GM23338 (cell line): ENCODE data around the gene GPR142. TPM values are rescaled to one million over a fixed set of nuclear protein-coding genes. Genes with fewer than 3 reads are reported as not detected.

ENCODE experiments used
- ATAC-seq: fragments of 200-7000 bp; cut with Tn5 transposase; 3 replicates; pipeline ENCODE4 v1.9.1; 2020
- DNase-seq: peaks from one replicate; pipeline ENCODE4 v3.0.0-alpha.2; 2015; ENCODE audit warnings: low spot score
- H2AFZ ChIP-seq: fragments of 200-600 bp; sonication (generic); 2 replicates; pipeline ENCODE4 v1.8.0; 2016; ENCODE audit warnings: antibody characterized with exemption, mild to moderate bottlenecking, moderate library complexity
- H3F3A ChIP-seq: fragments of 200-600 bp; sonication (generic); replicated peaks from 2 replicates; pipeline ENCODE4 v1.8.0; 2017; ENCODE audit warnings: antibody characterized with exemption, mixed run types, low read depth
- H3K27ac ChIP-seq: fragments of 200-600 bp; sonication (generic); 2 replicates; pipeline ENCODE4 v1.6.1; 2016; ENCODE audit warnings: low read depth
- H3K27me3 ChIP-seq: fragments of 200-600 bp; sonication (generic); 2 replicates; pipeline ENCODE4 v1.8.0; 2016; ENCODE audit warnings: mild to moderate bottlenecking, mixed run types, moderate library complexity; ENCODE audit not compliant: insufficient read depth
- H3K36me3 ChIP-seq: fragments of 200-600 bp; sonication (generic); 2 replicates; pipeline ENCODE4 v1.8.0; 2016; ENCODE audit warnings: mild to moderate bottlenecking; ENCODE audit not compliant: insufficient read depth
- H3K4me1 ChIP-seq: fragments of 200-600 bp; sonication (generic); 2 replicates; pipeline ENCODE4 v1.8.0; 2016; ENCODE audit warnings: mild to moderate bottlenecking, moderate library complexity; ENCODE audit not compliant: insufficient read depth
- H3K4me2 ChIP-seq: fragments of 200-600 bp; sonication (generic); 2 replicates; pipeline ENCODE4 v1.7.1; 2017; ENCODE audit warnings: mixed run types
- H3K4me3 ChIP-seq: fragments of 200-600 bp; sonication (generic); 2 replicates; pipeline ENCODE4 v1.6.1; 2016; ENCODE audit warnings: mixed run types
- H3K79me2 ChIP-seq: fragments of 200-600 bp; sonication (generic); replicated peaks from 2 replicates; pipeline ENCODE4 v1.8.0; 2017; ENCODE audit warnings: mild to moderate bottlenecking; ENCODE audit not compliant: insufficient read depth
- H3K9me2 ChIP-seq: fragments of 200-600 bp; sonication (generic); 2 replicates; pipeline ENCODE4 v1.8.0; 2017; ENCODE audit not compliant: insufficient read depth
- H4K20me1 ChIP-seq: fragments of 200-600 bp; sonication (generic); replicated peaks from 2 replicates; pipeline ENCODE4 v1.8.0; 2017; ENCODE audit warnings: mild to moderate bottlenecking; ENCODE audit not compliant: insufficient read depth
- H3K27ac Mint-ChIP-seq: 2 replicates; pipeline ENCODE4 v1.8.0; 2020; ENCODE audit warnings: inconsistent platforms, mild to moderate bottlenecking, moderate library complexity, mixed read lengths
- H3K27me3 Mint-ChIP-seq: 3 replicates; pipeline ENCODE4 v1.8.0; 2022; ENCODE audit warnings: low read depth, mild to moderate bottlenecking, moderate library complexity, mixed read lengths, inconsistent platforms; ENCODE audit not compliant: insufficient read depth, poor library complexity
- H3K36me3 Mint-ChIP-seq: 3 replicates; pipeline ENCODE4 v1.8.0; 2021; ENCODE audit warnings: low read depth, mild to moderate bottlenecking, inconsistent platforms, moderate library complexity, mixed read lengths
- H3K4me1 Mint-ChIP-seq: 3 replicates; pipeline ENCODE4 v1.8.0; 2020; ENCODE audit warnings: mild to moderate bottlenecking, inconsistent platforms, mixed read lengths
- H3K4me3 Mint-ChIP-seq: 3 replicates; pipeline ENCODE4 v1.8.0; 2021; ENCODE audit warnings: moderate library complexity, mild to moderate bottlenecking, inconsistent platforms, mixed read lengths
- H3K9me3 Mint-ChIP-seq: 3 replicates; pipeline ENCODE4 v1.8.0; 2020; ENCODE audit warnings: moderate library complexity, mild to moderate bottlenecking, inconsistent platforms, mixed read lengths
- CREB1 ChIP-seq: fragments of 250-450 bp; sonication (Bioruptor Pico); IDR thresholded peaks from 2 replicates; pipeline ENCODE4 v1.5.0; 2020; ENCODE audit warnings: low read depth, mild to moderate bottlenecking, moderate library complexity
- EZH2 ChIP-seq: fragments of 200-600 bp; sonication (generic); IDR thresholded peaks from one replicate; pipeline ENCODE4 v1.8.0; 2017; ENCODE audit warnings: antibody characterized with exemption, mild to moderate bottlenecking, low read depth; ENCODE audit not compliant: unreplicated experiment
- EZH2phosphoT487 ChIP-seq: fragments of 200-600 bp; sonication (generic); IDR thresholded peaks from one replicate; pipeline ENCODE4 v1.8.1; 2018; ENCODE audit warnings: antibody characterized with exemption; ENCODE audit not compliant: unreplicated experiment
- JUNB ChIP-seq: IDR thresholded peaks from one replicate; pipeline ENCODE4 v1.6.1; 2016; ENCODE audit warnings: antibody characterized with exemption; ENCODE audit not compliant: unreplicated experiment
- NANOG ChIP-seq: IDR thresholded peaks from 2 replicates; pipeline ENCODE4 v1.6.1; 2016; ENCODE audit warnings: antibody characterized with exemption, borderline replicate concordance
- POLR2AphosphoS5 ChIP-seq: IDR thresholded peaks from 2 replicates; pipeline ENCODE4 v1.6.1; 2016; ENCODE audit warnings: antibody characterized with exemption, low read depth
- STAT1 ChIP-seq: IDR thresholded peaks from one replicate; pipeline ENCODE4 v1.6.1; 2016; ENCODE audit warnings: antibody characterized with exemption; ENCODE audit not compliant: unreplicated experiment
- ZNF114 ChIP-seq: fragments of 250-450 bp; sonication (Bioruptor Pico); IDR thresholded peaks from 2 replicates; pipeline ENCODE4 v1.5.0; 2020; ENCODE audit warnings: mild to moderate bottlenecking, moderate library complexity
- ZNF331 ChIP-seq: fragments of 250-450 bp; sonication (Bioruptor Pico); IDR thresholded peaks from 2 replicates; pipeline ENCODE4 v1.5.0; 2020; ENCODE audit warnings: low read depth, mild to moderate bottlenecking, moderate library complexity
- polyA plus RNA-seq: library from polyadenylated mRNA; unstranded; fragments of >200 nt; fragmentation: Nextera tagmentation; extraction: Ambion mirVana; gene quantifications from 2 replicates; pipeline ENCODE4 v1.2.1, GENCODE V29; 2016
- total RNA-seq: library from RNA; depleted of rRNA; stranded (reverse); fragments of >200 nt; shearing (Covaris generic); gene quantifications from 2 replicates; pipeline ENCODE4 v1.2.3, GENCODE V29; 2014
- TF ChIP-seq, protein P1 (sequence below), 2 experiments: fragments of 200-600 bp in 1 of 2; sonication (generic) in 1 of 2; conservative IDR thresholded peaks; 2 replicates each; pipeline versions ENCODE4 v1.5.1 to v1.6.1; 2016 to 2017; ENCODE audit warnings: antibody characterized with exemption in 2 of 2, low read depth in 2 of 2, mild to moderate bottlenecking in 2 of 2, moderate library complexity in 1 of 2
- TF ChIP-seq, protein P2 (sequence below): IDR thresholded peaks from one replicate; pipeline ENCODE4 v1.6.1; 2018; ENCODE audit warnings: antibody characterized with exemption; ENCODE audit not compliant: unreplicated experiment
- TF ChIP-seq, protein P3 (sequence below): fragments of 250-450 bp; sonication (Bioruptor Pico); IDR thresholded peaks from 2 replicates; pipeline ENCODE4 v1.5.0; 2020; ENCODE audit warnings: mild to moderate bottlenecking, moderate library complexity
- TF ChIP-seq, protein P4 (sequence below): IDR thresholded peaks from 2 replicates; pipeline ENCODE4 v1.6.1; 2016; ENCODE audit warnings: antibody characterized with exemption

The GPR142 gene
- total and polyA plus RNA-seq, 2 experiments from 2014 or later: not detected

DNA sequence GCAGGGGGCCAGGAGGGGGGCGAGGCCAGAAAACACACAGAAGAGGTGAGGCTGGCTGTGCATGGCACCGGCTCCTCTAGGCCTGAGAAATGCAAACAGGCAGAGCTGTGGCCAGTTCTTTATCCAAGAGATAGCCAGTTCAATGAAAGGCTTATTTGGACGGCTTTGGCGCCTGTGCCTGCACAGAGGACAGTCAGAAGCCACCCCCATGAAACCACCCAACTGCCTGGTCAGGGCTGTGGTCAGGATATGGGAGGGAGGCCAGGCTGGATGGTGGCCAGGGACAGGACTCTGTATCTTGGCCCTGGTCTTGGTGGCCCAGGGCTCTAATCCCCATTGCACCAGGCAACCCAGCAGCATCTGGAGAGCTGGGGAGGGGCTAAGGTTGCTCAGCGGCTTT lies 40.1 kb downstream of the GPR142 start:
- TF ChIP-seq JUNB (no peak), EZH2phosphoT487 (no peak), CREB1 (no peak), ZNF331 (CRISPR knock-in tag) (no peak), STAT1 (no peak), POLR2AphosphoS5 (no peak), NANOG (no peak), EZH2 (no peak), ZNF114 (CRISPR knock-in tag) (no peak)
- TF ChIP-seq, protein P1, sequence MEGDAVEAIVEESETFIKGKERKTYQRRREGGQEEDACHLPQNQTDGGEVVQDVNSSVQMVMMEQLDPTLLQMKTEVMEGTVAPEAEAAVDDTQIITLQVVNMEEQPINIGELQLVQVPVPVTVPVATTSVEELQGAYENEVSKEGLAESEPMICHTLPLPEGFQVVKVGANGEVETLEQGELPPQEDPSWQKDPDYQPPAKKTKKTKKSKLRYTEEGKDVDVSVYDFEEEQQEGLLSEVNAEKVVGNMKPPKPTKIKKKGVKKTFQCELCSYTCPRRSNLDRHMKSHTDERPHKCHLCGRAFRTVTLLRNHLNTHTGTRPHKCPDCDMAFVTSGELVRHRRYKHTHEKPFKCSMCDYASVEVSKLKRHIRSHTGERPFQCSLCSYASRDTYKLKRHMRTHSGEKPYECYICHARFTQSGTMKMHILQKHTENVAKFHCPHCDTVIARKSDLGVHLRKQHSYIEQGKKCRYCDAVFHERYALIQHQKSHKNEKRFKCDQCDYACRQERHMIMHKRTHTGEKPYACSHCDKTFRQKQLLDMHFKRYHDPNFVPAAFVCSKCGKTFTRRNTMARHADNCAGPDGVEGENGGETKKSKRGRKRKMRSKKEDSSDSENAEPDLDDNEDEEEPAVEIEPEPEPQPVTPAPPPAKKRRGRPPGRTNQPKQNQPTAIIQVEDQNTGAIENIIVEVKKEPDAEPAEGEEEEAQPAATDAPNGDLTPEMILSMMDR (conservative IDR thresholded peaks at IDR 0.05; ENCODE audit: low read depth in 2 of 2): no peak
- TF ChIP-seq, protein P2, sequence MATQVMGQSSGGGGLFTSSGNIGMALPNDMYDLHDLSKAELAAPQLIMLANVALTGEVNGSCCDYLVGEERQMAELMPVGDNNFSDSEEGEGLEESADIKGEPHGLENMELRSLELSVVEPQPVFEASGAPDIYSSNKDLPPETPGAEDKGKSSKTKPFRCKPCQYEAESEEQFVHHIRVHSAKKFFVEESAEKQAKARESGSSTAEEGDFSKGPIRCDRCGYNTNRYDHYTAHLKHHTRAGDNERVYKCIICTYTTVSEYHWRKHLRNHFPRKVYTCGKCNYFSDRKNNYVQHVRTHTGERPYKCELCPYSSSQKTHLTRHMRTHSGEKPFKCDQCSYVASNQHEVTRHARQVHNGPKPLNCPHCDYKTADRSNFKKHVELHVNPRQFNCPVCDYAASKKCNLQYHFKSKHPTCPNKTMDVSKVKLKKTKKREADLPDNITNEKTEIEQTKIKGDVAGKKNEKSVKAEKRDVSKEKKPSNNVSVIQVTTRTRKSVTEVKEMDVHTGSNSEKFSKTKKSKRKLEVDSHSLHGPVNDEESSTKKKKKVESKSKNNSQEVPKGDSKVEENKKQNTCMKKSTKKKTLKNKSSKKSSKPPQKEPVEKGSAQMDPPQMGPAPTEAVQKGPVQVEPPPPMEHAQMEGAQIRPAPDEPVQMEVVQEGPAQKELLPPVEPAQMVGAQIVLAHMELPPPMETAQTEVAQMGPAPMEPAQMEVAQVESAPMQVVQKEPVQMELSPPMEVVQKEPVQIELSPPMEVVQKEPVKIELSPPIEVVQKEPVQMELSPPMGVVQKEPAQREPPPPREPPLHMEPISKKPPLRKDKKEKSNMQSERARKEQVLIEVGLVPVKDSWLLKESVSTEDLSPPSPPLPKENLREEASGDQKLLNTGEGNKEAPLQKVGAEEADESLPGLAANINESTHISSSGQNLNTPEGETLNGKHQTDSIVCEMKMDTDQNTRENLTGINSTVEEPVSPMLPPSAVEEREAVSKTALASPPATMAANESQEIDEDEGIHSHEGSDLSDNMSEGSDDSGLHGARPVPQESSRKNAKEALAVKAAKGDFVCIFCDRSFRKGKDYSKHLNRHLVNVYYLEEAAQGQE: no peak
- TF ChIP-seq, protein P3, sequence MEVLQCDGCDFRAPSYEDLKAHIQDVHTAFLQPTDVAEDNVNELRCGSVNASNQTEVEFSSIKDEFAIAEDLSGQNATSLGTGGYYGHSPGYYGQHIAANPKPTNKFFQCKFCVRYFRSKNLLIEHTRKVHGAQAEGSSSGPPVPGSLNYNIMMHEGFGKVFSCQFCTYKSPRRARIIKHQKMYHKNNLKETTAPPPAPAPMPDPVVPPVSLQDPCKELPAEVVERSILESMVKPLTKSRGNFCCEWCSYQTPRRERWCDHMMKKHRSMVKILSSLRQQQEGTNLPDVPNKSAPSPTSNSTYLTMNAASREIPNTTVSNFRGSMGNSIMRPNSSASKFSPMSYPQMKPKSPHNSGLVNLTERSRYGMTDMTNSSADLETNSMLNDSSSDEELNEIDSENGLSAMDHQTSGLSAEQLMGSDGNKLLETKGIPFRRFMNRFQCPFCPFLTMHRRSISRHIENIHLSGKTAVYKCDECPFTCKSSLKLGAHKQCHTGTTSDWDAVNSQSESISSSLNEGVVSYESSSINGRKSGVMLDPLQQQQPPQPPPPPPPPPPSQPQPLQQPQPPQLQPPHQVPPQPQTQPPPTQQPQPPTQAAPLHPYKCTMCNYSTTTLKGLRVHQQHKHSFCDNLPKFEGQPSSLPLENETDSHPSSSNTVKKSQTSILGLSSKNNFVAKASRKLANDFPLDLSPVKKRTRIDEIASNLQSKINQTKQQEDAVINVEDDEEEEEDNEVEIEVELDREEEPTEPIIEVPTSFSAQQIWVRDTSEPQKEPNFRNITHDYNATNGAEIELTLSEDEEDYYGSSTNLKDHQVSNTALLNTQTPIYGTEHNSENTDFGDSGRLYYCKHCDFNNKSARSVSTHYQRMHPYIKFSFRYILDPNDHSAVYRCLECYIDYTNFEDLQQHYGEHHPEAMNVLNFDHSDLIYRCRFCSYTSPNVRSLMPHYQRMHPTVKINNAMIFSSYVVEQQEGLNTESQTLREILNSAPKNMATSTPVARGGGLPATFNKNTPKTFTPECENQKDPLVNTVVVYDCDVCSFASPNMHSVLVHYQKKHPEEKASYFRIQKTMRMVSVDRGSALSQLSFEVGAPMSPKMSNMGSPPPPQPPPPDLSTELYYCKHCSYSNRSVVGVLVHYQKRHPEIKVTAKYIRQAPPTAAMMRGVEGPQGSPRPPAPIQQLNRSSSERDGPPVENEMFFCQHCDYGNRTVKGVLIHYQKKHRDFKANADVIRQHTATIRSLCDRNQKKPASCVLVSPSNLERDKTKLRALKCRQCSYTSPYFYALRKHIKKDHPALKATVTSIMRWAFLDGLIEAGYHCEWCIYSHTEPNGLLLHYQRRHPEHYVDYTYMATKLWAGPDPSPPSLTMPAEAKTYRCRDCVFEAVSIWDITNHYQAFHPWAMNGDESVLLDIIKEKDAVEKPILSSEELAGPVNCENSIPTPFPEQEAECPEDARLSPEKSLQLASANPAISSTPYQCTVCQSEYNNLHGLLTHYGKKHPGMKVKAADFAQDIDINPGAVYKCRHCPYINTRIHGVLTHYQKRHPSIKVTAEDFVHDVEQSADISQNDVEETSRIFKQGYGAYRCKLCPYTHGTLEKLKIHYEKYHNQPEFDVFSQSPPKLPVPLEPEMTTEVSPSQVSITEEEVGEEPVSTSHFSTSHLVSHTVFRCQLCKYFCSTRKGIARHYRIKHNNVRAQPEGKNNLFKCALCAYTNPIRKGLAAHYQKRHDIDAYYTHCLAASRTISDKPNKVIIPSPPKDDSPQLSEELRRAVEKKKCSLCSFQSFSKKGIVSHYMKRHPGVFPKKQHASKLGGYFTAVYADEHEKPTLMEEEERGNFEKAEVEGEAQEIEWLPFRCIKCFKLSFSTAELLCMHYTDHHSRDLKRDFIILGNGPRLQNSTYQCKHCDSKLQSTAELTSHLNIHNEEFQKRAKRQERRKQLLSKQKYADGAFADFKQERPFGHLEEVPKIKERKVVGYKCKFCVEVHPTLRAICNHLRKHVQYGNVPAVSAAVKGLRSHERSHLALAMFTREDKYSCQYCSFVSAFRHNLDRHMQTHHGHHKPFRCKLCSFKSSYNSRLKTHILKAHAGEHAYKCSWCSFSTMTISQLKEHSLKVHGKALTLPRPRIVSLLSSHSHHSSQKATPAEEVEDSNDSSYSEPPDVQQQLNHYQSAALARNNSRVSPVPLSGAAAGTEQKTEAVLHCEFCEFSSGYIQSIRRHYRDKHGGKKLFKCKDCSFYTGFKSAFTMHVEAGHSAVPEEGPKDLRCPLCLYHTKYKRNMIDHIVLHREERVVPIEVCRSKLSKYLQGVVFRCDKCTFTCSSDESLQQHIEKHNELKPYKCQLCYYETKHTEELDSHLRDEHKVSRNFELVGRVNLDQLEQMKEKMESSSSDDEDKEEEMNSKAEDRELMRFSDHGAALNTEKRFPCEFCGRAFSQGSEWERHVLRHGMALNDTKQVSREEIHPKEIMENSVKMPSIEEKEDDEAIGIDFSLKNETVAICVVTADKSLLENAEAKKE (CRISPR knock-in tag): no peak
- TF ChIP-seq, protein P4, sequence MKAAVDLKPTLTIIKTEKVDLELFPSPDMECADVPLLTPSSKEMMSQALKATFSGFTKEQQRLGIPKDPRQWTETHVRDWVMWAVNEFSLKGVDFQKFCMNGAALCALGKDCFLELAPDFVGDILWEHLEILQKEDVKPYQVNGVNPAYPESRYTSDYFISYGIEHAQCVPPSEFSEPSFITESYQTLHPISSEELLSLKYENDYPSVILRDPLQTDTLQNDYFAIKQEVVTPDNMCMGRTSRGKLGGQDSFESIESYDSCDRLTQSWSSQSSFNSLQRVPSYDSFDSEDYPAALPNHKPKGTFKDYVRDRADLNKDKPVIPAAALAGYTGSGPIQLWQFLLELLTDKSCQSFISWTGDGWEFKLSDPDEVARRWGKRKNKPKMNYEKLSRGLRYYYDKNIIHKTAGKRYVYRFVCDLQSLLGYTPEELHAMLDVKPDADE: no peak
- no peaks in the 10 kb centered on the region for H3K79me2 ChIP-seq
- DNase-seq: no peak
- H3K36me3 ChIP-seq: no peaks in the 10 kb centered on the region
- H3F3A ChIP-seq: 0 out of 2 replicates have a peak, but pooled peaks cover 4% of the 10 kb centered on the region
- H3K4me3 ChIP-seq: no peak overlapping the region
- no peaks in the 10 kb centered on the region for H3K9me2 ChIP-seq
- no peaks in the 10 kb centered on the region for H3K27me3 ChIP-seq
- Mint-ChIP-seq H3K27ac (no peak overlapping the region), H3K4me3 (no peak overlapping the region), H3K4me1 (peaks cover 18% of the 10 kb centered on the region), H3K36me3 (no peaks in the 10 kb centered on the region), H3K9me3 (peaks cover 4% of the 10 kb centered on the region; the same call in 1 of the 3 replicates), H3K27me3 (peaks cover 11% of the 10 kb centered on the region)
- no peak overlapping the region for H2AFZ ChIP-seq
- H3K4me2 ChIP-seq: no peak overlapping the region
- no peak overlapping the region for H3K27ac ChIP-seq
- H4K20me1 ChIP-seq: no peaks in the 10 kb centered on the region
- no peak for ATAC-seq
- peaks cover 14% of the 10 kb centered on the region for H3K4me1 ChIP-seq
